ENCODE data around the gene BCL2L1. TPM values are rescaled to one million over a fixed set of nuclear protein-coding genes. Genes with fewer than 3 reads are reported as not detected.

The BCL2L1 gene
- total and polyA plus RNA-seq, 2 donors (not counting 1 experiment from before 2014, with no cell fraction given) = 61.8 to 77.1 TPM

GRCh38 chr20:31680286-31681127 lies 42.2 kb downstream of the BCL2L1 start:
- no peaks in the 10 kb centered on the region for H4K20me1 ChIP-seq (ENCODE audit: control insufficient read depth, extremely low read depth, insufficient read depth, low read length)
- H3K4me1 ChIP-seq (ENCODE audit: control insufficient read depth, extremely low read depth, insufficient read depth, low read length) = peaks cover 20% of the 10 kb centered on the region
- H3K4me3 ChIP-seq (replicated peaks in 1 of 4; ENCODE audit: control extremely low read depth in 1 of 4, insufficient read depth in 1 of 4, low read depth in 3 of 4, low read length in 4 of 4) = no peak overlapping the region
- no peak for TF ChIP-seq EZH2 (IDR thresholded peaks at IDR 0.05; ENCODE audit: low read length, missing control alignments)
- no peak for TF ChIP-seq CTCF (conservative IDR thresholded peaks at IDR 0.05 in 1 of 2, IDR thresholded peaks at IDR 0.05 in 1 of 2; ENCODE audit: low read depth in 1 of 2, low read length in 2 of 2)
- no peak overlapping the region for H3K9ac ChIP-seq (ENCODE audit: insufficient read depth, low read length)
- H3K79me2 ChIP-seq (ENCODE audit: control insufficient read depth, insufficient read depth, low read length) = peaks cover 75% of the 10 kb centered on the region
- H2AFZ ChIP-seq (ENCODE audit: low read length) = no peak overlapping the region
- H3K36me3 ChIP-seq (ENCODE audit: control insufficient read depth, insufficient read depth, low read length) = peaks cover 4% of the 10 kb centered on the region
- no peak overlapping the region for H3K27ac ChIP-seq (ENCODE audit: insufficient read depth, low read length)
- H3K27me3 ChIP-seq (ENCODE audit: control insufficient read depth, insufficient read depth, low read length) = no peaks in the 10 kb centered on the region
- H3K9me3 ChIP-seq (ENCODE audit: control insufficient read depth, insufficient read depth, low read depth, low read length) = no peaks in the 10 kb centered on the region
- DNase-seq (ENCODE audit: low read depth in 2 of 2) = no peak
- H3K4me2 ChIP-seq (ENCODE audit: extremely low read depth, insufficient read depth, low read length) = no peak overlapping the region

GRCh38 chr20:31679357-31680285 lies 43.0 kb downstream of the BCL2L1 start:
- no peak overlapping the region for H3K27ac ChIP-seq (ENCODE audit: insufficient read depth, low read length)
- peaks cover 82% of the 10 kb centered on the region for H3K79me2 ChIP-seq (ENCODE audit: control insufficient read depth, insufficient read depth, low read length)
- no peak overlapping the region for H2AFZ ChIP-seq (ENCODE audit: low read length)
- no peak overlapping the region for H3K4me3 ChIP-seq (replicated peaks in 1 of 4; ENCODE audit: control extremely low read depth in 1 of 4, insufficient read depth in 1 of 4, low read depth in 3 of 4, low read length in 4 of 4)
- no peak for TF ChIP-seq CTCF (conservative IDR thresholded peaks at IDR 0.05 in 1 of 2, IDR thresholded peaks at IDR 0.05 in 1 of 2; ENCODE audit: low read depth in 1 of 2, low read length in 2 of 2)
- no peak for TF ChIP-seq EZH2 (IDR thresholded peaks at IDR 0.05; ENCODE audit: low read length, missing control alignments)
- no peaks in the 10 kb centered on the region for H4K20me1 ChIP-seq (ENCODE audit: control insufficient read depth, extremely low read depth, insufficient read depth, low read length)
- no peaks in the 10 kb centered on the region for H3K9me3 ChIP-seq (ENCODE audit: control insufficient read depth, insufficient read depth, low read depth, low read length)
- no peak for DNase-seq (ENCODE audit: low read depth in 2 of 2)
- H3K36me3 ChIP-seq (ENCODE audit: control insufficient read depth, insufficient read depth, low read length) = peaks cover 7% of the 10 kb centered on the region
- no peak overlapping the region for H3K9ac ChIP-seq (ENCODE audit: insufficient read depth, low read length)
- no peak overlapping the region for H3K4me2 ChIP-seq (ENCODE audit: extremely low read depth, insufficient read depth, low read length)
- H3K27me3 ChIP-seq (ENCODE audit: control insufficient read depth, insufficient read depth, low read length) = no peaks in the 10 kb centered on the region
- peaks cover 27% of the 10 kb centered on the region for H3K4me1 ChIP-seq (ENCODE audit: control insufficient read depth, extremely low read depth, insufficient read depth, low read length)
